Fibroblast of the conjunctiva (primary cell): ENCODE results near the gene SMAP1.
"Not testable (repeated sequence)": the region's sequence is repeated elsewhere in the genome, so short reads cannot be mapped to it uniquely, and the experiment has no call there.

Experiments
- DNase-seq: peaks from one replicate; pipeline ENCODE4 v3.0.0-alpha.2; 2010; ENCODE audit warnings: low read depth

Gene SMAP1

DNA sequence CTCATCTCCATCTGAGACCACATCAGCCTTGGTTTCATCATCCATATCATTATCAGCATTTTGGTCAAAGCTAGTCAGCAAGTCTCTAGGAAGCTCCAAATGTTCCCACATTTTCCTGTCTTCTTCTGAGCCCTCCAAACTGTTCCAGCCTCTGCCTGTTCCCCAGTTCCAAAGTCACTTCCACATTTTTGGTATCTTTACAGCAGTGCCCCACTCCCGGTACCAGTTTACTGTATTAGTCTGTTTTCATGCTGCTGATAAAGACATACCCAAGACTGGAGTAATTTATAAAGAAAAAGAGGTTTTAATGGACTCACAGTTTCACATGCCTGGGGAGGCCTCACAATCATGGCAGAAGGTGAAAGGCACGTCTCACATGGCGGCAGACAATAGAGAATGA lies 74.8 kb downstream of the SMAP1 start:
- not testable (repeated sequence) for DNase-seq

DNA sequence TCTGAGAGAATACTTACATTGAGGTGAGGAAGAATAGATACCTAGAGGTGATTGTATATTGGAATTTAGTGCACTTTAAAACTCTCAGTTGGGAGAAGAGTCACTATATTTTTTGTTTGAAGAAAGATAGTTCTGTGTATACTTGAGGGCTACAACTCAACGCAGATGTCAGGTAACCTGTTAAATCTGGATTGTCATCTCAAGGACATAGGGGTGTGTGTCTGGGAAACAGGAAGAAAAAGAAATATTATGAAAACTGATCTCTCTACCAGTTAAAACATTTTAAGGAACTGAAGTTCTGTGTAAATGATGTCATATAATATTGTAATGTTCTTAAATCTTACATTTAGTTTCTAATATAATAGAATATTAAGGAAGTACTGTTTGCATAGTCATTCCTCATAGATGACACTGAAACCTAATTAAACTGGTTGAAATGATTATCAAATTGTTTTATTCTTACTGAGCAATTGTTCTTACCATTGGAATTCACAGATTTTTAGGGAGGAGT lies 86.2 kb downstream of the SMAP1 start:
- DNase-seq, result no peak

GRCh38 chr6:70758883-70759282 lies 91.2 kb downstream of the SMAP1 start:
- no peak for DNase-seq

GRCh38 chr6:70763754-70764510 lies 96.2 kb downstream of the SMAP1 start:
- no peak for DNase-seq

GRCh38 chr6:70764706-70765105 lies 97.0 kb downstream of the SMAP1 start:
- DNase-seq, result no peak

GRCh38 chr6:70771351-70771750 lies 103.7 kb downstream of the SMAP1 start:
- DNase-seq, result not testable (repeated sequence)

DNA sequence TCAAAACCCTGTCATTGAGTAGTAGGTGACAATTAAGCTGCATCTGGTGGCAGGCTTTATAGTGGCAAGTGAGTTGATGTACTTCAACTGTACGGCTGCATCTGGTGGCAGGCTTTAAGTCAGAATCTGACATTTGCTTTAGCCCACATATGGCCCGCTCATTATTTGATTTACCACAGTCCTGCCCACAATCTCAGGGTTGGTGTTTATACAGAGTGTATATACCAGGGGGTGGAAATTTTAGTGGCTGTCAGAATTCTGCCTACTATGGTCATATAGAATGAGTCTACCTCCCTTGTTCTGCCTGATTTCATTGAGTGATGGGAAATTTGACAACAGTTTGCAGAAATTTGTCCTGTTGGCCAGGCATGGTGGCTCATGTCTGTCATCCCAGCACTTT lies 112.3 kb downstream of the SMAP1 start:
- no peak for DNase-seq

- no peak for DNase-seq
Measured at GRCh38 chr6:70790483-70791224, 123.0 kb downstream of the SMAP1 start.

- no peak for DNase-seq
Measured at GRCh38 chr6:70797625-70798024, 129.9 kb downstream of the SMAP1 start.

DNA sequence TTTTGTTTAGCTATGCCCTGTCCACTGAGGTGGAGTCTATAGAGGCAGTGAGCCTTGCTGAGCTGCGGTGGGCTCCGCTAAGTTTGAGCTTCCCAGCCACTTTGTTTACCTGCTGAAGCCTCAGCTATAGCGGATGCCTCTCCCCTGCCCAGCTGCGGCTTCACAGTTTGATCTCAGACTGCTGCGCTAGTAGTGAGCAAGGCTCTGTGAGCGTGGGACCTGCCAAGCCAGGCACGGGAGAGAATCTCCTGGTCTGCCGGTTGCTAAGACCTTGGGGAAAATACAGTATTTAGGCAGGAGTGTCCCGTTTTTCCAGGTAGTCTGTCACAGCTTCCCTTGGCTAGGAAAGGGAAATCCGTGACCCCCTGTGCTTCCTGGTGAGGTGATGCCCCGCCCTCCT lies 138.4 kb downstream of the SMAP1 start:
- no peak for DNase-seq

GRCh38 chr6:70811788-70812187 lies 144.1 kb downstream of the SMAP1 start:
- DNase-seq, result no peak

- DNase-seq, result no peak
Measured at GRCh38 chr6:70813885-70814284, 146.2 kb downstream of the SMAP1 start.

GRCh38 chr6:70819646-70820045 lies 152.0 kb downstream of the SMAP1 start:
- no peak for DNase-seq

DNA sequence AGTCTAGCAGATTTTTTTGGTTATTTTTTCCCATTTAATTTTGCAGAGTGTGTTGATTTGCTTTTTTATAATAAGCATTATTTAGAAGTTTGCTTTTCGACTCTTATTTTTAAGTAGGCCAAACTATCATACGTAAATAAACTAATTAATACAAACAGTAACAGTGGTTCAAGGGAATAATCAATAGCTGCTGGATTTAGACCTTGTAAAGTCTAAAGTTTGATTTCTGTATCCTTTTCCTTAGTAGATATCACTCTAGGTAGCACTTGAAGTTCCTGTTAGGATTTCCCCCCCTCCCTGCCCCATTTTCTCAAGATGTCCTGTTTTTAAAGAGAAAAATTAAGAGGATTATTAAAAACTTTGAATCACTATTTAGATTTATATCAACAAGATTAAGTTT lies 153.1 kb downstream of the SMAP1 start:
- DNase-seq, result no peak

GRCh38 chr6:70821751-70822150 lies 154.1 kb downstream of the SMAP1 start:
- no peak for DNase-seq

- no peak for DNase-seq
Measured at GRCh38 chr6:70823651-70824050, 156.0 kb downstream of the SMAP1 start.

DNA sequence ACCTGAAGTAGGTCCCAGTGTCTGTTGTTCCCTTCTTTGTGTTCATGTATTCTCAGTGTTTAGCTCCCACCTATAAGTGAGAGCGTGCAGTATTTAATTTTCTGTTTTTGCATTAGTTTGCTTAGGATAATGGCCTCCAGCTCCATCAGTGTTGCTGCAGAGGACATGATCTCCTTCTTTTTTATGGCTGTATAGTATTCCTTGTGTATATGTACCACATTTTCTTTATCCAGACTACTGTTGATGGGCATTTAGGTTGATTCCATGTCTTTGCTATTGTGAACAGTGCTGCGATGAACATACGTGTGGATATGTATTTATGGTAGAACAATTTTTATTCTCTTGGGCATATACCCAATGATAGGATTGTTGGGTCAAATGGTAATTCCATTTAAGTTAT lies 163.7 kb downstream of the SMAP1 start:
- no peak for DNase-seq

DNA sequence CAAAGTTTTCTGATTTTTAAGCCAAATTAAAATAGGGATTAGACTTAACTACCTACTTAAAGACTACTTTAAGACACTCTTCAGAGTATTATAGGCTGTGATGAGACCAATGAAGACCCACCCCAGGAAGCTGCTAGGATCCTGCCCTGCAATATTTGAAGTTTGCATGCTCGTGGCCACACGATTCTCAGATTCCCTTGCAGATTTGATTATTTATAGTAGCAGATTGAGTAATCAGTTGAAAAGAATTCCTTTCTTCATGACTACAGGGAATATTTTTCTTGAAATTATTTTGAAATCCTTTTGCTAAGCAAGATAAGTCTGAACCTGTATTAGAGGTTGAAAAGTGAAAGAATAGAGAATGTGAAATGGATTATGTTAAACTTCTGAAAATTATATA lies 166.8 kb downstream of the SMAP1 start:
- no peak for DNase-seq

GRCh38 chr6:70838907-70839285 lies 171.2 kb downstream of the SMAP1 start:
- no peak for DNase-seq

DNA sequence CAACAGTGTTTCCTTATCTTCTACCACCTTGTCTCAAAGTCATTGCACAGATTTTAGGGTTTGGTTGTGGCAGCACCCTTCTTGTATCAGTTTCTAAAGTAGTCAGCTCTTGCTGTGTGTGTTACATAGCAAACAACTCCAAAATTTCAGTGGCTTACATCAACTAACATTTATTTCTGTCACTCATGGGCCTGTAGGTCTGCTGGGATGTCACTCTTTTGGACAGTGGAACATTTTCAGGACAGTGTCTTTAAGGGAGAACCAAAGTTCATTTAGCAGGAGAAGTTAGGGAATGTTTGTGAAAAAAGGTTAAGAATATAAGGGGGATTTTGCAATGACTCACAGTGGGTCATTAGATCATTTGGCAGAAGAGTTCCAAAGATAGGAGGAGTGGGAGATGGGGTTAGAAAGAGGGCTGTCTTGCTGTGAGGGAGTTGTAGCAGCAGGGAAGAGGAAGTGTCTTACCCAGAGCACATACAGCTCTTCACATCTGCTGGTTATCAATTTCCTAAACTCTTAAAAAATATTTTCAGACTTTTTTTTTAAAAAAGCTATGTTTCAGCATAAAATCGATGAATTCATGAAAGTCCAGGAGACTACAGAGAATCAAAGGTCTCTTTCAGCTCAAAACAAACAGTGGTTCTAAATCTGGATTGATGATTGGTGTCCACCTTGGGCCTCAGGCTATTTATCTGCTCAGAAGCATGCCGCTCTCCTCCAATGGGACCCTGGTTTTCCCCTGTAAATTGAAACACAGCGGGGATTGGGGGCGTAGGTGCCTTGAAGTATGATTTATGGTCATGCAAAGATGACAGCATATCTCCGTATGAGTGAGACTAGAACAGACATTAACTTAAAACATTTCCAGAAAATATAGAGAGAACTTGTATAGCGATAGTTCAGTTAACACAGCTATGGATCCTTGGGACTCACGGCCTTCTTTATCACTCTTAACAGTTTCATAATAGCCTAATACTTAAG lies 171.9 kb downstream of the SMAP1 start:
- no peak for DNase-seq

- DNase-seq, result no peak
Measured at GRCh38 chr6:70841112-70841511, 173.4 kb downstream of the SMAP1 start.

- no peak for DNase-seq
Measured at GRCh38 chr6:70842541-70842940, 174.9 kb downstream of the SMAP1 start.
